Thyroid gland (tissue), 4 donors: Measurements from ENCODE around the gene KLRC4.

Experiments
- POLR2A ChIP-seq, 2 donors: fragments of 450-650 bp; IDR thresholded peaks; one replicate each; pipeline ENCODE4 v1.6.1; 2017; ENCODE audit warnings: antibody characterized with exemption in 2 of 2, mild to moderate bottlenecking in 2 of 2, moderate library complexity in 1 of 2
- TF ChIP-seq, protein P1 (sequence below), 6 experiments: fragments of 200-600 bp in 3 of 6; fragments of 450-650 bp in 3 of 6; sonication (generic) in 3 of 6; IDR thresholded peaks; one replicate each; pipeline ENCODE4 v1.5.1; 2016 to 2019; ENCODE audit warnings: antibody characterized with exemption in 6 of 6, mild to moderate bottlenecking in 2 of 6, inconsistent platforms in 1 of 6, moderate library complexity in 1 of 6

GRCh38 chr12:10454531-10454930, 45.0 kb upstream of the KLRC4 start:
- TF ChIP-seq POLR2A (IDR thresholded peaks at IDR 0.05) = no peak
- TF ChIP-seq, protein P1, sequence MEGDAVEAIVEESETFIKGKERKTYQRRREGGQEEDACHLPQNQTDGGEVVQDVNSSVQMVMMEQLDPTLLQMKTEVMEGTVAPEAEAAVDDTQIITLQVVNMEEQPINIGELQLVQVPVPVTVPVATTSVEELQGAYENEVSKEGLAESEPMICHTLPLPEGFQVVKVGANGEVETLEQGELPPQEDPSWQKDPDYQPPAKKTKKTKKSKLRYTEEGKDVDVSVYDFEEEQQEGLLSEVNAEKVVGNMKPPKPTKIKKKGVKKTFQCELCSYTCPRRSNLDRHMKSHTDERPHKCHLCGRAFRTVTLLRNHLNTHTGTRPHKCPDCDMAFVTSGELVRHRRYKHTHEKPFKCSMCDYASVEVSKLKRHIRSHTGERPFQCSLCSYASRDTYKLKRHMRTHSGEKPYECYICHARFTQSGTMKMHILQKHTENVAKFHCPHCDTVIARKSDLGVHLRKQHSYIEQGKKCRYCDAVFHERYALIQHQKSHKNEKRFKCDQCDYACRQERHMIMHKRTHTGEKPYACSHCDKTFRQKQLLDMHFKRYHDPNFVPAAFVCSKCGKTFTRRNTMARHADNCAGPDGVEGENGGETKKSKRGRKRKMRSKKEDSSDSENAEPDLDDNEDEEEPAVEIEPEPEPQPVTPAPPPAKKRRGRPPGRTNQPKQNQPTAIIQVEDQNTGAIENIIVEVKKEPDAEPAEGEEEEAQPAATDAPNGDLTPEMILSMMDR (IDR thresholded peaks at IDR 0.05) = no peak
